HG03575 (cell line): Measurements from ENCODE around the gene KCTD17.

Experiments used
- ATAC-seq: cut with Tn5 transposase; IDR thresholded peaks from one replicate; pipeline ENCODE4 v1.9.1; 2021; ENCODE audit not compliant: unreplicated experiment, insufficient number of reproducible peaks, low FRiP score; ENCODE audit errors: extremely low read depth

Gene KCTD17

GRCh38 chr22:37019309-37020191, 32.0 kb upstream of the KCTD17 start, which contains the start of the genes MPST and TST:
TSS of gene MPST (plus strand) at chr22:37019742. CDS start at chr22:37019837, 95 bp downstream.
TSS of gene TST (minus strand) at chr22:37019447. CDS start at chr22:37018732, 715 bp downstream.
- no peak for ATAC-seq

GRCh38 chr22:37020192-37020479, 31.4 kb upstream of the KCTD17 start:
- no peak for ATAC-seq

DNA sequence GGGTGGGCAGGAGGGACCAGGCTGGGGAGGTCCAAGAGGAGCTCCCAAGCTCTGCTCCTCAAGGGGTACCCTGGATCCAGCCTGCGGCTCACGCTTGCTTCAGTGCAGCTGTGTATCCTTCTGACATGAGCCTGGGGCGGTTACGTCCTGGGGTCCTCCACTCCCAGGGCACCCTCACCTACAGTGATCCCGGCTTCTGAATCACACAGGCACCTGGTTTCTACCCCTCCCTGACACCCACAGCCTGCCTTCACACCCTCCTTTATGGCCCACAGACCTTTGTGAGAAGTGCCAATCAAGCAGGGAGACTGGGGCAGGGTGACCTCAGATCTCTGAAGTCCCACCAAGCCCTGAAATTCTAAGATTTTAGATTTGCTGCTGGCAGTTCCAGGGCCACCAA, 30.5 kb upstream of the KCTD17 start:
- ATAC-seq: no peak

DNA sequence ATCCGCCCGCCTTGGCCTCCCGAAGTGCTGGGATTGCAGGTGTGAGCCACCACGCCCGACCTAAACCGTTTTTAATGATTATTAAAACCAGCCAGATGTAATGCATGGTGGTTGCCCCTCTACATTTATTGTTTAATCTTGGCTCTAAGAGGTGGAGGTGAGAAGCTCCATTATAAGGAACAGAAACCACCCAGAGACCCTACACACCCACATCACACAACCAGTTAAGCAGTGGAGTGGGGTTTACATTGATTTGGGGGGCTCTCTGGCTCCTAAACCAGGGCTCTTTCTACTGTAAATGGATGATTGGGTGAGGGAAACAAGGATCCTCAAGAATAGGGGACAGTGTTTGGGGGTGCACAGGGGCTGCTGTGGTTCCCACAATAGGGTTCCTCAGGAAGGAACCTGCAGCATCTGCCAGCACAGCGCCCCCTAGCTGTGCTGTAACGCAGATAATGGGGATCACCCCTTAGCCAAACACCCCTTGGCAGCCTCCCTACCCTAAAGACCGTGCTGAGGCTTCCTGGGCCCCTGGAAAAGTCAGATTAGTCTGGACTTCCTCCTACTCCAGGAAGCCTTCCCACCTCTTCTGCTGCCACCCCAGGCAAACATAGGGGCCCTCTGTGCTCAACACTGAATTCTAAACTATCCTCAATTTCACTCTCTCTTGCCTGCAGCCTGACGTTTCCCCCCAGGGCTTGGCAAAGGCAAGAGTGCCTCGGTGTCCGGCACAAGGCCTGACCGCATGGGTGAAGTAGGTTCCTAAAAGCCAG, 29.6 kb upstream of the KCTD17 start:
- no peak for ATAC-seq

DNA sequence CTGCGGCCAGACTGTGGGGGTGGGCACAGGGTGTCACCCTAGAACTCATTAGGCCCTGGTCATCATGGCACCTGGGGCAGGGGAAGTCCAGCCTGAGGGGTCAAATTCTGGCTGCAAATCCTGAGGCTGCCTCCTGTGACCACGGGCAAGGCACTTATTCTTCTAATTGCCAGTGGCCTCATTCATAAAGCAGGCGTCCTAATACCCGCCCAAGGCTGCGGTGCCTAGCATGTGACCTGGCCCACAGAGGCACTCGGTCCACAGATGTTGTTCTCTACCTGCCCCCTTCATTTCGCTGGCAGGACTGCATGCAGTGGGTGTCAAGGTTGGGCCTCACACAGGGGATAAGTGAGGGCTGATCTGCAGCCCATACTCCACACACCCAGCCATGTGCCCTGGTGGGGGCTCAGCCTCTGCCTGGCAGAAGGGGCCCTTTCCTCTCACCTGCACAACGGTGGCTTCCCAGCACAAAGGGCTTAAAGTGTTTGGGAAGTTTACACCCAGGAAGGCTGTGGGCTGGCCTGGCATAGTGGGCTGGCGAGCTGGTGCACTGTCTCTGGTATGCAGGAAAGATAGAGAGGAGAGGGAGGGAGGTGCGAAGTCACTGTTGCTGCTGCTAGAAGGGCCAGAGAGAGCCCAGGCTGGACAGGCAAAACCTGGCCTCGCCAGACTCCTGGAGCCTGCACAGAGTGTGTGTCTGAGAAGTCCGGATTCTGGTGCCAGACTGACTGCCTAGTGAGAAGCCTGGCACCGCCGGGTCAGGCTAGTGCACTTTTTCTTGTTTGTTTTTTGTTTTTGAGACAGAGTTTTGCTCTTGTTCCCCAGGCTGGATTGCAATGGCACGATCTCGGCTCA, 28.8 kb upstream of the KCTD17 start:
- no peak for ATAC-seq

DNA sequence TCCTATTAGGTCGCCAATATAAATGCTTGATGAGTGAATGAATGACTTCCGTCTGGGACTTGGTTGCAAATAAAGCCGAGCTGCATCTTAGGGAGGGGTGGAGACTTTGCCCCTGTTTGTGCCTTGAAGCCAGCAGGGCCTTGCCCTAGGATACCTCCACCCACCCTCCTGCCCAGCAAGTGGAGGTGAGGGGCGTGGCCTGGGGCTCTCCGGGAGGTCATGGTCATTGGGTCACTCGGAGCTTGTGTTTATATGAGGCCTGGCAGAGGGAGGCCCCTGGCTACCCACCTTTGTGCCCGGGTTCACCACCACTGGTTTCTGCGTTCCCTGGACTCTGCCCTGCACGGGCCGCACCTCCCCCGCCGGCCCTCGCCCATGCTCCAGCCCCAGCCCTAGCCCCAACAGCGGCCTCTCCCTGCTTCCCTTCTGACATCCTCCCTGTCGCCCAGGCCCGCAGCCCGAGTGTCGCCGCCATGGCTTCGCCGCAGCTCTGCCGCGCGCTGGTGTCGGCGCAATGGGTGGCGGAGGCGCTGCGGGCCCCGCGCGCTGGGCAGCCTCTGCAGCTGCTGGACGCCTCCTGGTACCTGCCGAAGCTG, 27.7 kb upstream of the KCTD17 start:
- ATAC-seq: no peak

GRCh38 chr22:37024339-37025157, 27.0 kb upstream of the KCTD17 start:
- ATAC-seq: no peak

DNA sequence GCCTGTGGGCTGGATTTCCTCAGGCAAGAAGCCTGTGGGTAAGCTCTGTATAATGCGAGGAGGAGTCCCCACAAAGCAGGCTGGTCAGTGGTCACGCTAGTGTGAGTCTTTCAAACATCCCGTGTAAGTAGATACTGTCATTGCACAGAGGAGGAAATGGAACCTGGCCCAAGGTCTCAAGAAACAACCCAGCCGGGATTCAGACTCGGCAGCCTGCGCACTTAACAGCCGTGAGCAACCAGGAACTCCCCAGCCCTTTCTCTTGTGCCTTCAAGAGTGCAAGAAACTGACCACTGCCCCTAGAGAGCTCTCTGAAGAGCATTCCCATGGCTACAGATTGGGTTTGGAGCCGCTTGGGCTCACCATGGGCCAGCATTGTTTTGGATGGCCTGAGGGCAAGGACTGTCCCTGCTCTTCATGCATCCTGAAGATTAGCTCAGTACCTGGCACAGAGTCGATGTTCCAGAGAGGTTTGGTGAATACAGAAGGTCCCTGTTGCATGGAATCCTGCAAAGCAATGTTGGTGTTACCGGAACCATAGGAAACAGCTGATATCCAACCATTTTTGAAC, 26.0 kb upstream of the KCTD17 start:
- no peak for ATAC-seq

DNA sequence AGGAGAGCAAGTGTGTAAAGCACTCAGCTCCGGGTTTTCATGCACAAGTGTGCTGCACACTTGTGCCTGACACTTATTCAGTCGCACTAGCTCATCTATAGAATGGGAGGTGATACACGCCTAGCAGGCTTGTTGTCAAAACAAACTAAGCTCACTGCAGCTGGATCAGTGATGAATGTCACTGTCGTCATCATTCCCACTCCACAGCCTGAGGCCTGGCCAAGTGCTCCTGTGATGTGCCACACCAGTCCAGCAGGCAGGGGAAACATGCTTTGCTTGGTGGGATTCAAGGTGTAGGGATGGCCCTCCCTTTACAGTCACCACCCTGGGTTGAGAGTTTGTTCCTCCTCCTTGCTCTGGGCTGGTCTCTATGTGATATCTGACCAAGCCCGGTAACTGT, 25.2 kb upstream of the KCTD17 start:
- no peak for ATAC-seq

DNA sequence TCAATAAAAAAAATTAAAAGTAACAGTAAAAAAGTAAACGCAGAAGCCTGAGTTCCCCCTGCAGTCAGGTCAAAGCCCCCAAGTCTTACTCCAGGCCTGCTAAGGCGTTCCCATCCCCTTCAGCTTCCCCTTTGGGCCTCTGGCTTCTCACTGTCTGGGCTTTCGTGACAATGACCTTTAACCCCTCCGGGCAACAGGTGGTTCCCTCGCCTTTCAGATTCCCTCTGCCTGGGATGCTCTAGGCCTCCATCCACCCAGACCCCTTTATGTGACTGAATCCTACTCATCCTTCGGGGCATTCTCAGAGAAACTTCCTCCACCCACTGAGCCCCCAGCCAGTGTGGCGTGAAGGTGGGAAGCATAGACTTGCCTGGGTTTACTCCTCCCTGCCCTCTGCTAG, 24.0 kb upstream of the KCTD17 start:
- ATAC-seq: no peak

- no peak for ATAC-seq
Measured at GRCh38 chr22:37028692-37029674, 22.6 kb upstream of the KCTD17 start.

GRCh38 chr22:37030560-37031281, 20.8 kb upstream of the KCTD17 start:
- no peak for ATAC-seq

GRCh38 chr22:37032134-37032534, 19.4 kb upstream of the KCTD17 start:
- ATAC-seq: no peak

DNA sequence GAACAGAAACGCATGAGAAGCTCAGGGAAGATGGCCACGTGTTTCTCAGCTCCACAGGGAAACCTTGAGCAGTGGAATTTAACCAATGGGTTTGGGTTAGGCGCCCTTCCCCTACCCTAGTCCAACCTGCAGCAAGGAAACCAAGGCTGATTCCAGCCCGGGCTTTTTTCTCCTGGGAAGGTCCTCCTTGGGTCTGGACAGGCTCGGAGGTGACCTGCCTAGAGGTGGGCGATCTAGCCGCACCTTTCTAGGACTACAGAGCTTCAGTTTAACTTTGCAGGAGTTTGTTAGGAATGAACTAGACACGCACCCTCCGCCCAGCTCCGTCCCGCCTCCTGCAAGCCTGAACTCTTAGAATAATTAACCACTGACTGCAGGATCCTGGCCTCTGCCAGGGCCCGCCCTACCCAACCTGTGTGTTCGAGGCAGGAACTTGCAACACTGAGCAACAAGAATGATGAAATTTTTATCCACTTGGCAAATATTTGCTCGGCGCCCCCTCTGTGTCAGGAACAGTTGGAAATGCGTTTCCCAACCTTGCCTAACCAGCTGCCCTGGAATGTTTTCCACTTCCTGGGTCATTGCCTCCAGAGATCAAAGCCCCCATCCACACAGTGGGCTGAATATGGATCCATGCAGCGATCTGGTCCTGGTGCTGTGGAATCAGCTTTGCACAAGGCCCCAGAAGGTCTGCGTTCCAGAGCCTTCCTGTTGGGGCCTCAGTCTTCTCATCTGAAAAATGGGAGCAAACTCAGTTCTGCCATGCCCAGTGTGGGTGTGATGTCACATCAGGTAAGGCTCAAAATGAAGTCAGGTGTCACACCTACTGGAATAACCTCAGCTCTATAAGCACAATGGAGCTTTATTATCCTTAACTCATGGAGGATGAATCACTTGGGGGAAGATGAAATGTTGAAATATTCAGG, 18.7 kb upstream of the KCTD17 start:
- ATAC-seq: no peak
